ENCODE data around the gene NDUFC1.

The NDUFC1 gene

GRCh38 chr4:139247700-139248238 lies 54.5 kb downstream of the NDUFC1 start:
- no peak overlapping the region for H3K4me3 ChIP-seq (ENCODE audit: low read depth, low read length)
- TF ChIP-seq CTCF (IDR thresholded peaks at IDR 0.05; ENCODE audit: insufficient read depth, low read length, missing control alignments): no peak
- POLR2A ChIA-PET: no interaction called here
- CTCF ChIA-PET: interaction anchor here (1.1 to 2.0 kb wide), 2 partner anchors 13 to 48 kb away, joined by 3 to 12 read pairs; no protein-coding TSS in a partner anchor
- peak; percentile 7 for DNase-seq (ENCODE audit: low read depth, low spot score)

DNA sequence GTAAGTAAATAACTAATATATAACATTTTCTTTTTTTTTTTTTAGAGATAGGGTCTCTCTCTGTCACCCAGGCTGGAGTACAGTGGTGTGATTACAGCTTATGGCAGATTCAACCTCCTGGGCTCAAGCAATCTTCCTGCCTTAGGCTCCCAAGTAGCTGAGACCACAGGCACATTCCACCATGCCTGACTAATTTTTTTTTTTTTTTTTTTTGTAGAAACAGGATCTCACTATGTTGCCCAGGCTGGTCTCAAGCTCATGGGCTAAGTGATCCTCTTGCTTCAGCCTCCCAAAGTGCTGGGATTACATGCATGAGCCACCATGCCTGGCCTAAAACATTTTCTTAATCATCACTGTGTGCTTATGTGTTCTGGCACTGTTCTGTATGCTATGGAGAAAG lies 55.0 kb downstream of the NDUFC1 start:
- POLR2A ChIA-PET: no interaction called here
- no peak for DNase-seq (ENCODE audit: low read depth, low spot score)
- TF ChIP-seq CTCF (IDR thresholded peaks at IDR 0.05; ENCODE audit: insufficient read depth, low read length, missing control alignments): no peak
- no peak overlapping the region for H3K4me3 ChIP-seq (ENCODE audit: low read depth, low read length)
- CTCF ChIA-PET: interaction anchor here (1.1 to 2.0 kb wide), 3 partner anchors 10 to 49 kb away, joined by 3 to 12 read pairs (median 6); no protein-coding TSS in a partner anchor

DNA sequence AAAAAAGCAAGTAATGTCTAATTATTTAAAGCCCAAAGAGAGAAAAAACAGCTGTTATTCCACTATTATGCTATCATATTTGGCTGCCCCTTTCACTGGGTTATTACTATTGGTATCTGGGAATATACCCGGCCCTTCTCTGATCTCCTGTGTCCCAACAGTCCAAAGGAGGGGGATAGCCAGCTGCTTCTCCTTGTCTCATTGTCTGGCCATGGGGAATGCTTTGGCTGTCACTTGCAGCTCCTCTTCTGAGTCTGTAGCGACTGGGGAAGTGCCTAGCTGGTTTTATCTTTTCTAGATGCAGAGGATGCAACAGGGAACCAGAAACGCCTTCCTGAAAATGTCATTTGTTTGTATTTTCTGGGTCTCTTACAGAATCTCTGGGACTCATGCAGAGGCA lies 56.1 kb downstream of the NDUFC1 start:
- CTCF ChIA-PET: interaction anchor here (0.7 to 1.8 kb wide), 3 partner anchors 9 to 22 kb away, joined by 3 to 6 read pairs (median 4); no protein-coding TSS in a partner anchor
- DNase-seq (ENCODE audit: low read depth, low spot score): no peak
- no peak for TF ChIP-seq CTCF (IDR thresholded peaks at IDR 0.05; ENCODE audit: insufficient read depth, low read length, missing control alignments)
- POLR2A ChIA-PET: interaction anchor here (0.6 to 0.9 kb wide), 2 partner anchors 69 to 270 kb away, joined by 3 to 4 read pairs; partner anchors contain the start of gene ELF2
- no peak overlapping the region for H3K4me3 ChIP-seq (ENCODE audit: low read depth, low read length)

DNA sequence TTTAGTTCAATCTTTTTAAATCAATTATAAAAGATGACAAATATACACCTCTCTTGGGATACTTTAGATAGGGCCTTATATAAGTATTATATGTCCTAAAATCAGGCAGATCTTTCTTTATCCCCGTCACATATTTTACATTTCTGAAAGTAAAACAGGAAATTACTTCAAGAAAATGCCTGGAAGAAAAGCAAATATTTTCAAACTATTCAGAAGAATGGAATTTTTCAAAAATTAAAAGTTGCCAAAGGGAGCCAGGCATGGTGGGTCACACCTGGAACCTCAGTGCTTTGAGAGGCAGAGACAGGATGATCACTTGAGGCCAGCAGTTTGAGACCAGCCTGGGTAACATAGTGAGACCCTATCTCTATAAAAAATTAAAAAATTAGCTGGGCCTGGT lies 56.7 kb downstream of the NDUFC1 start:
- DNase-seq (ENCODE audit: low read depth, low spot score): no peak
- no peak overlapping the region for H3K4me3 ChIP-seq (ENCODE audit: low read depth, low read length)
- POLR2A ChIA-PET: interaction anchor here (0.9 kb wide), 1 partner anchor 69 kb away, joined by 3 read pairs; the partner anchor contains the start of gene ELF2
- no peak for TF ChIP-seq CTCF (IDR thresholded peaks at IDR 0.05; ENCODE audit: insufficient read depth, low read length, missing control alignments)
- CTCF ChIA-PET: interaction anchor here (0.9 to 1.8 kb wide), 2 partner anchors 9 to 11 kb away, joined by 3 to 6 read pairs; no protein-coding TSS in a partner anchor

- no peak for TF ChIP-seq CTCF (IDR thresholded peaks at IDR 0.05; ENCODE audit: insufficient read depth, low read length, missing control alignments)
- CTCF ChIA-PET: interaction anchor here (0.6 to 1.9 kb wide), 5 partner anchors 13 to 52 kb away, joined by 3 to 13 read pairs (median 5); partner anchors contain the start of gene MGARP
- peak; percentile 97 for DNase-seq (ENCODE audit: low read depth, low spot score)
- POLR2A ChIA-PET: interaction anchor here (0.6 to 1.5 kb wide), 5 partner anchors 10 to 57 kb away, joined by 3 to 7 read pairs (median 3); no protein-coding TSS in a partner anchor
- H3K4me3 ChIP-seq (ENCODE audit: low read depth, low read length): no peak overlapping the region
Observed at GRCh38 chr4:139243448-139244365, 58.6 kb downstream of the NDUFC1 start.
